Caco-2 (cell line): Measurements from ENCODE around the gene PCDHA2. TPM values are rescaled to one million over a fixed set of nuclear protein-coding genes. Genes with fewer than 3 reads are reported as not detected.
"Not testable (repeated sequence)": the region's sequence is repeated elsewhere in the genome, so short reads cannot be mapped to it uniquely, and the experiment has no call there.

Experiments
- BruUV-seq: library from RNA; stranded (reverse); fragments of 400-500 nt; replicated peaks from 2 replicates; lab custom pipeline; 2021; lab: Mats Ljungman, UMichigan
- CTCF ChIA-PET: fragments of 300-600 bp; sonication (Branson Sonifier 250); formaldehyde crosslinking; loops from one replicate; lab custom pipeline; 2022; ENCODE audit warnings: antibody characterized with exemption; lab: Charles Lee
- POLR2A ChIA-PET: fragments of 300-600 bp; sonication (Branson Sonifier 250); formaldehyde crosslinking; loops from one replicate; lab custom pipeline; 2022; ENCODE audit warnings: antibody characterized with exemption; lab: Charles Lee
- DNase-seq, 2 experiments: peaks; one replicate each; pipeline versions ENCODE4 v3.0.0 to v3.0.0-alpha.2; 2020 to 2022
- H3K27me3 ChIP-seq: replicated peaks from 2 replicates; pipeline ENCODE4 v1.6.0; 2011; ENCODE audit warnings: low read length; ENCODE audit not compliant: control insufficient read depth, insufficient read depth
- H3K36me3 ChIP-seq: 2 replicates; pipeline ENCODE4 v1.5.1; 2011; ENCODE audit warnings: low read length; ENCODE audit not compliant: control insufficient read depth, insufficient read depth
- H3K4me1 ChIP-seq: fragments of 250-450 bp; sonication (Bioruptor Pico); 2 replicates; pipeline ENCODE4 v1.5.1; 2020; ENCODE audit warnings: mild to moderate bottlenecking
- H3K4me3 ChIP-seq: 2 replicates; pipeline ENCODE4 v1.5.1; 2011; ENCODE audit warnings: low read depth, mild to moderate bottlenecking, control low read depth, low read length
- H3K9me3 ChIP-seq: fragments of 250-450 bp; sonication (Bioruptor Pico); 2 replicates; pipeline ENCODE4 v1.5.1; 2020; ENCODE audit warnings: mild to moderate bottlenecking, moderate library complexity
- H3K27ac Mint-ChIP-seq: one replicate; pipeline ENCODE4 v1.8.0; 2022; ENCODE audit warnings: mixed read lengths; ENCODE audit not compliant: unreplicated experiment
- H3K27me3 Mint-ChIP-seq: one replicate; pipeline ENCODE4 v1.8.0; 2022; ENCODE audit warnings: mixed read lengths; ENCODE audit not compliant: insufficient read depth, unreplicated experiment
- H3K36me3 Mint-ChIP-seq: one replicate; pipeline ENCODE4 v1.8.0; 2022; ENCODE audit warnings: mild to moderate bottlenecking, mixed read lengths; ENCODE audit not compliant: insufficient read depth, unreplicated experiment
- H3K4me1 Mint-ChIP-seq: one replicate; pipeline ENCODE4 v1.8.0; 2022; ENCODE audit warnings: low read depth, mixed read lengths; ENCODE audit not compliant: unreplicated experiment
- H3K4me3 Mint-ChIP-seq: one replicate; pipeline ENCODE4 v1.8.0; 2022; ENCODE audit warnings: mild to moderate bottlenecking, moderate library complexity, mixed read lengths; ENCODE audit not compliant: unreplicated experiment
- H3K9me3 Mint-ChIP-seq: one replicate; pipeline ENCODE4 v1.8.0; 2022; ENCODE audit warnings: mixed read lengths; ENCODE audit not compliant: unreplicated experiment
- intact Hi-C: fragments of 100-400 bp; cut with micrococcal nuclease; formaldehyde crosslinking; loops from one replicate; pipeline ENCODE4 v1.10.0; 2022; ENCODE audit not compliant: unreplicated experiment
- total RNA-seq: library from RNA; stranded (reverse); gene quantifications from 2 replicates; pipeline ENCODE4 v1.2.3, GENCODE V29; 2022
- TF ChIP-seq, protein P1 (sequence below), 2 experiments: fragments of 200-600 bp in 1 of 2; IDR thresholded peaks; 1 replicate in 1 of 2; 2 replicates in 1 of 2; pipeline versions ENCODE4 v1.5.1 to v1.8.0; 2011 to 2022; ENCODE audit warnings: antibody characterized with exemption in 1 of 2, control low read depth in 1 of 2, inconsistent platforms in 1 of 2, low read depth in 1 of 2, low read length in 1 of 2, mild to moderate bottlenecking in 1 of 2, moderate library complexity in 1 of 2; ENCODE audit not compliant: insufficient read depth in 1 of 2, severe bottlenecking in 1 of 2, unreplicated experiment in 1 of 2

The PCDHA2 gene
- total RNA-seq, 1 experiment from 2014 or later, result not detected

DNA sequence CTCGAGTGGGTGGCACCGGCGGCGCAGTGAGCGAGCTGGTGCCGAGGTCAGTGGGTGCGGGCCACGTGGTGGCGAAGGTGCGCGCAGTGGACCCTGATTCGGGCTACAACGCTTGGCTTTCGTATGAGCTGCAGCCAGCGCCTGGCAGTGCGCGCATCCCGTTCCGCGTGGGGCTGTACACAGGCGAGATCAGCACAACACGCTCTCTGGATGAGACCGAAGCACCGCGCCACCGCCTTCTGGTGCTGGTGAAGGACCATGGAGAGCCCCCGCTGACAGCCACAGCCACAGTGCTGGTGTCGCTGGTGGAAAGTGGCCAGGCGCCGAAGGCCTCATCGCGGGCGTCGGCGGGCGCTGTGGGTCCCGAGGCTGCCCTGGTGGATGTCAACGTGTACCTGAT lies 28.8 kb downstream of the PCDHA2 start:
- H3K4me1 ChIP-seq, result no peaks in the 10 kb centered on the region
- no peak for DNase-seq
- Mint-ChIP-seq H3K27me3 (no peaks in the 10 kb centered on the region), H3K27ac (no peak overlapping the region), H3K9me3 (peaks cover 8% of the 10 kb centered on the region), H3K4me1 (no peaks in the 10 kb centered on the region), H3K36me3 (no peaks in the 10 kb centered on the region), H3K4me3 (no peak overlapping the region)
- CTCF ChIA-PET, result no interaction called here
- no peaks in the 10 kb centered on the region for H3K27me3 ChIP-seq
- BruUV-seq, result no TSS peak
- no peaks in the 10 kb centered on the region for H3K9me3 ChIP-seq
- H3K4me3 ChIP-seq, result no peak overlapping the region
- POLR2A ChIA-PET, result no interaction called here
- no peaks in the 10 kb centered on the region for H3K36me3 ChIP-seq
- intact Hi-C loops, result no loop called here
- TF ChIP-seq, protein P1, sequence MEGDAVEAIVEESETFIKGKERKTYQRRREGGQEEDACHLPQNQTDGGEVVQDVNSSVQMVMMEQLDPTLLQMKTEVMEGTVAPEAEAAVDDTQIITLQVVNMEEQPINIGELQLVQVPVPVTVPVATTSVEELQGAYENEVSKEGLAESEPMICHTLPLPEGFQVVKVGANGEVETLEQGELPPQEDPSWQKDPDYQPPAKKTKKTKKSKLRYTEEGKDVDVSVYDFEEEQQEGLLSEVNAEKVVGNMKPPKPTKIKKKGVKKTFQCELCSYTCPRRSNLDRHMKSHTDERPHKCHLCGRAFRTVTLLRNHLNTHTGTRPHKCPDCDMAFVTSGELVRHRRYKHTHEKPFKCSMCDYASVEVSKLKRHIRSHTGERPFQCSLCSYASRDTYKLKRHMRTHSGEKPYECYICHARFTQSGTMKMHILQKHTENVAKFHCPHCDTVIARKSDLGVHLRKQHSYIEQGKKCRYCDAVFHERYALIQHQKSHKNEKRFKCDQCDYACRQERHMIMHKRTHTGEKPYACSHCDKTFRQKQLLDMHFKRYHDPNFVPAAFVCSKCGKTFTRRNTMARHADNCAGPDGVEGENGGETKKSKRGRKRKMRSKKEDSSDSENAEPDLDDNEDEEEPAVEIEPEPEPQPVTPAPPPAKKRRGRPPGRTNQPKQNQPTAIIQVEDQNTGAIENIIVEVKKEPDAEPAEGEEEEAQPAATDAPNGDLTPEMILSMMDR (IDR thresholded peaks at IDR 0.05; ENCODE audit: insufficient read depth in 1 of 2, low read depth in 1 of 2, low read length in 1 of 2, severe bottlenecking in 1 of 2, unreplicated experiment in 1 of 2), result no peak

DNA sequence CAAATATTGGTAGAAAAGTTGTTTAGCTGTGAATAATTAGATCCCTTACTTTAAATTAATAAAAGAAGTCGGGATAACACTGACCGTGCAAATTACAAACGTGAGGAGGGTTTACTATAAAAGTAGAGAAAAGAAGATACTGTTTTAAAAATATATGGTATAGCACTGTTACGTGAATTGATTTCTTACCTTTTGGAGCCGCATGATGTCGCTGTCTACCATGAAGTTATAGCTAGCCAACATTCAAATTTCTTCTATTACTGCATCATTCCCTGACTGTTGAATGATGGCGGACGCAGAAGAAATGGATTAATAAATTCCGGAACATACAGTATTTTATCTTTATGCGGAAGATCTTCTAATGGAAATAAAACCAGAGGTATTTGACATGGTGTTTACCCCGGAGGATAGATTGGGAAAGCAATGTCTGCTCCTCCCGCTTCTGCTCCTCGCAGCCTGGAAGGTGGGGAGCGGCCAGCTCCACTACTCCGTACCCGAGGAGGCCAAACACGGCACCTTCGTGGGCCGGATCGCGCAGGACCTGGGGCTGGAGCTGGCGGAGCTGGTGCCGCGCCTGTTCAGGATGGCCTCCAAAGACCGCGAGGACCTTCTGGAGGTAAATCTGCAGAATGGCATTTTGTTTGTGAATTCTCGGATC lies 33.2 kb downstream of the PCDHA2 start, which contains the start of gene PCDHA6:
PCDHA6 (plus strand) TSS at position 257 of the 658 bp plus-strand sequence; CDS start at position 389, 132 bp downstream.
- no TSS peak for BruUV-seq
- intact Hi-C loops, result no loop called here
- H3K4me3 Mint-ChIP-seq, result no peak within 1 kb of the TSS
- DNase-seq, result no peak
- ChIA-PET CTCF (no interaction called here), POLR2A (no interaction called here)
- Histone ChIP-seq H3K9me3 (no peaks in the 10 kb centered on the region; the same call in none of the 2 replicates), H3K4me3 (no peak within 1 kb of the TSS), H3K27me3 (no peaks in the 10 kb centered on the region), H3K4me1 (no peaks in the 10 kb centered on the region), H3K36me3 (no peaks in the 10 kb centered on the region)
- H3K4me1 Mint-ChIP-seq, result no peaks in the 10 kb centered on the region
- H3K27me3 Mint-ChIP-seq, result no peaks in the 10 kb centered on the region
- peaks cover 8% of the 10 kb centered on the region for H3K9me3 Mint-ChIP-seq
- H3K36me3 Mint-ChIP-seq, result no peaks in the 10 kb centered on the region
- H3K27ac Mint-ChIP-seq, result no peak within 1 kb of the TSS
- TF ChIP-seq, protein P1 (IDR thresholded peaks at IDR 0.05; ENCODE audit: insufficient read depth in 1 of 2, low read depth in 1 of 2, low read length in 1 of 2, severe bottlenecking in 1 of 2, unreplicated experiment in 1 of 2), result no peak

DNA sequence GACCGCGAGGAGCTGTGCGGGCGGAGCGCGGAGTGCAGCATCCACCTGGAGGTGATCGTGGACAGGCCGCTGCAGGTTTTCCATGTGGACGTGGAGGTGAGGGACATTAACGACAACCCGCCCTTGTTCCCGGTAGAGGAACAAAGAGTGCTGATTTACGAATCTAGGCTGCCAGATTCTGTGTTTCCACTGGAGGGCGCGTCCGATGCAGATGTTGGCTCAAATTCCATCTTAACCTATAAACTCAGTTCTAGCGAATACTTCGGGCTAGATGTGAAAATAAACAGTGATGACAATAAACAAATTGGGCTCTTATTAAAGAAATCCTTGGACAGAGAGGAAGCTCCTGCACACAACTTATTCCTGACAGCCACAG lies 33.7 kb downstream of the PCDHA2 start:
- Mint-ChIP-seq H3K4me1 (no peaks in the 10 kb centered on the region), H3K27ac (no peak overlapping the region), H3K36me3 (no peaks in the 10 kb centered on the region)

DNA sequence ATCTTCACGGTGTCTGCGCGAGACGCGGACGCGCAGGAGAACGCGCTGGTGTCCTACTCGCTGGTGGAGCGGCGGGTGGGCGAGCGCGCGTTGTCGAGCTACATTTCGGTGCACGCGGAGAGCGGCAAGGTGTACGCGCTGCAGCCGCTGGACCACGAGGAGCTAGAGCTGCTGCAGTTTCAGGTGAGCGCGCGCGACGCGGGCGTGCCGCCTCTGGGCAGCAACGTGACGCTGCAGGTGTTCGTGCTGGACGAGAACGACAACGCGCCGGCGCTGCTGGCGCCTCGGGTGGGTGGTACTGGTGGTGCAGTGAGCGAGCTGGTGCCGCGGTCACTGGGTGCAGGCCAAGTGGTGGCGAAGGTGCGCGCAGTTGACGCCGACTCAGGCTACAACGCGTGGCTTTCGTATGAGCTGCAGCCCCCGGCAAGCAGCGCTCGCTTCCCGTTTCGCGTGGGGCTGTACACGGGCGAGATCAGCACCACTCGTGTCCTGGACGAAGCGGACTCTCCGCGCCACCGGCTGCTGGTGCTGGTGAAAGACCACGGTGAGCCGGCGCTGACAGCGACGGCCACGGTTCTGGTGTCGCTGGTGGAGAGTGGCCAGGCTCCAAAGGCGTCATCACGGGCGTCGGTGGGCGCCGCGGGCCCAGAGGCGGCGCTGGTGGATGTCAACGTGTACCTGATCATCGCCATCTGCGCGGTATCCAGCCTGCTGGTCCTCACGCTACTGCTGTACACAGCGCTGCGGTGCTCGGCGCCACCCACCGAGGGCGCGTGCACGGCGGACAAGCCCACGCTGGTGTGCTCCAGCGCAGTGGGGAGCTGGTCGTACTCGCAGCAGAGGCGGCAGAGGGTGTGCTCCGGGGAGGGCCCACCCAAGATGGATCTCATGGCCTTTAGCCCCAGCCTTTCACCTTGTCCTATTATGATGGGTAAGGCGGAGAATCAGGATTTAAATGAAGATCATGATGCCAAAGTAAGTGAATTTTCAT lies 35.2 kb downstream of the PCDHA2 start:
- CTCF ChIA-PET, DNase-seq, H3K4me3 Mint-ChIP-seq, BruUV-seq, H3K9me3 Mint-ChIP-seq, H3K9me3 ChIP-seq, H3K27me3 Mint-ChIP-seq, intact Hi-C loops, H3K27me3 ChIP-seq, H3K36me3 Mint-ChIP-seq, H3K4me1 ChIP-seq, H3K4me1 Mint-ChIP-seq, H3K36me3 ChIP-seq, H3K27ac Mint-ChIP-seq, POLR2A ChIA-PET, H3K4me3 ChIP-seq: not testable (repeated sequence)

More for the DNA sequence above, 33.7 kb downstream of the PCDHA2 start:
- DNase-seq, result no peak
- CTCF ChIA-PET, result no interaction called here
- intact Hi-C loops, result no loop called here
- Histone ChIP-seq H3K4me1 (no peaks in the 10 kb centered on the region), H3K27me3 (no peaks in the 10 kb centered on the region), H3K9me3 (no peaks in the 10 kb centered on the region; the same call in none of the 2 replicates), H3K36me3 (no peaks in the 10 kb centered on the region), H3K4me3 (no peak overlapping the region)
- Mint-ChIP-seq H3K9me3 (peaks cover 8% of the 10 kb centered on the region), H3K27me3 (no peaks in the 10 kb centered on the region), H3K4me3 (no peak overlapping the region)
- POLR2A ChIA-PET, result no interaction called here
- TF ChIP-seq, protein P1 (IDR thresholded peaks at IDR 0.05; ENCODE audit: insufficient read depth in 1 of 2, low read depth in 1 of 2, low read length in 1 of 2, severe bottlenecking in 1 of 2, unreplicated experiment in 1 of 2), result no peak
- no TSS peak for BruUV-seq
